ENCODE results near the gene UNK.

Gene UNK

DNA sequence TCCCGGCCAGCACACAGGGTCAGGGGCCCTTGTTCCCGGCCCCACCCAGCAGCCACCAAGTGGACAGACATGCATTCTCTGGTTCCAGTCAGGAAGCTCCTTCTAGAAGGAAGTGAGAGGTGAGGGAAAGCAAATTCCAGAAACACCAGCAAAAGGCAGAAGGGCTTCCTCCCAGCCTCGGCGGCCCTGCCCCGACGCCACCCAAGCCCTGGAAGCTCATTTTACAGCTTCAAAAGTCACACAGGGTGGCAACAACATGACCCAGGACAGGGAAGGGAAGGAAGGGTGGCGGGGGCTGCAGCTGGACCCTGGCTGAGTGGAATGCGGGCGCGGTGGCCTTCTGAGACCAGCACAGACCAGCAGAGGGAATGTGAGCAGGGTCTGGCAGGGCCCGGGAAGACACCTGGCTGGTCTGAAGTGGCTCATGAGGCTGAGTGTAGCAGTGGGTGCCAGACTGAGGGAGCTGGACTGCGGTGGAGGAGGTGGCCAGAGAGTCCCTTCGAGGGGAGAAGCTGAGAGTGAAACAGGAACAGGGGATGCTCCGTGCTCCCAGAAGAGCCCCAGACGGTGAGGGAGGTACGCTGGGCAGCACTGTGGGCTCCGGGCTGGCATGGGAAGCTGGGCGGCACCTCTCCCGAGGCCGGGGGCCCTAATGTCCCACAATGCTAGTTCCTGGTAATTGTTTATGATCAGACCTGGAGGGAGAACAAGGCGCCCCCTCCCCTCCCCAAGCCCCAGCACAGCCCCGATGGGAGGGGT is 61.5 kb downstream of the UNK start:
- TF ChIP-seq CTCF (IDR thresholded peaks at IDR 0.05; ENCODE audit: low read depth, low read length), result no peak
- no peak overlapping the region for H3K4me3 ChIP-seq (ENCODE audit: low read depth, low read length)

GRCh38 chr17:75846692-75847613 is 62.3 kb downstream of the UNK start:
- no peak overlapping the region for H3K4me3 ChIP-seq (ENCODE audit: low read depth, low read length)
- TF ChIP-seq CTCF (IDR thresholded peaks at IDR 0.05; ENCODE audit: low read depth, low read length), result no peak

DNA sequence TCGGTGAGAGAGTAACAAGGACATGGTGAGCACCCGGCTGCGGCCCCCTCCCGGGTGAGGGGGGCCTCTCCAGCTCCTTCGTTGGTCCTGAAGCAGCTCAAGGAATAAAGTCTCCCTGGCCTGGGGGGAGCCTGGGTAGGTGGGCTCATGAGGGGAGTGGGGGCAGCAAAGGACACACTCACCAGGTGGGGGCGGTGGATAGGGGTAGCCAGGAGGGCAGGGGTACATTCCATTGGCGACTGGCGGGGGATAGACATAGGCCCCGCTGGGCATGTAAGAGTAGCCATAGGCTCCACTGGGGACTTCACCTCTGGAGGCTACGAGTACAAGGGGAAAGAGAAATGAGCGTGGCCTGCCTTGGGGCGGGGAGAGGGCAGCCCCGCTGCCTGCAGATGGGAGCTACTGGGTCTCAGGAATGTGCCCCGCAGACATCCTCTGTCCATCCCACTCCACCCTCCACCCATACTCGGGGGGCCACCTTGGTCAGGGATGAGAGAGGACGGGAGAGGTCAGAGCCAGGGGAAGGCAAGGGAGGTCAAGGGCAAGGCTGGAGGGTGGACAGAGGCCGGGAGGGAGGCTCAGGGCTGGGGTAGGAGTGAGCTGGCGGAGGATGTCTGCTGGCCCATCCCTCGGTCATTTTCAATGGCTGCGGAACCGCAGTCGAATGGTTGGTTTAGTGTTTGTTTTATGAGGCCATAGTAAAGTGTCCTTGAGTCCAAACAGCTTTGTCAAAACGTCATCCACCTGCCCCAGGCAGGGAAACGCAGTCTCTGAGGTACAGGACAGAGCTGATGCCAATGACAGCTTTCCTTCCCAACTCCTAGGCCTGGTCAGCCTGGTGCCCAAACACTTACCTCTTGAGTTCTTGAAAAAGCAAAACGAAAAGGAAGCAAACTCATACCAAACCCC is 63.3 kb downstream of the UNK start:
- no peak for TF ChIP-seq CTCF (IDR thresholded peaks at IDR 0.05; ENCODE audit: low read depth, low read length)
- H3K4me3 ChIP-seq (ENCODE audit: low read depth, low read length), result no peak overlapping the region

GRCh38 chr17:75848523-75849278 is 64.1 kb downstream of the UNK start:
- TF ChIP-seq CTCF (IDR thresholded peaks at IDR 0.05; ENCODE audit: low read depth, low read length), result peak; percentile 72
- no peak overlapping the region for H3K4me3 ChIP-seq (ENCODE audit: low read depth, low read length)

- TF ChIP-seq CTCF (IDR thresholded peaks at IDR 0.05; ENCODE audit: low read depth, low read length), result no peak
Observed at GRCh38 chr17:75849279-75849646, 64.7 kb downstream of the UNK start.

DNA sequence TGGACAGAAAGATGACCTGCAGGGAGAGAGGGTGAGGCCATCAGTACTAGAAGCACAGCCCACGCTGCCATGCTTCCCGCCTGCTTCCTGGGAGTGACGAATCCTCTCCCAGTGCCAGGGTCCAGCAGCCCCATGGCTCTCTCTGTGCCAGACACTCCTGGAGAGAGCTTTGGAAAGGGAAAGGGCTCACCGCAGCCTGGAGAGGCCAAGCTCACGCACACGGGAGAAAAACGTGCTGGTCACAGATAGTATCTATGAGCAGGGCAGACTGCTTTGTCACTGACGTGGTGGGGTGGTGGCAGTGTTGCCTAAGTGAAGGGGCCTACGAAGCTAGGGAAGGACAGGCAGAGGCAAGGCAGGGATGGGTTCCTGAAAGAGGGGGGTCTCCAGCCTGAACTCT is 65.1 kb downstream of the UNK start:
- TF ChIP-seq CTCF (IDR thresholded peaks at IDR 0.05; ENCODE audit: low read depth, low read length), result no peak
- H3K4me3 ChIP-seq (ENCODE audit: low read depth, low read length), result no peak overlapping the region

More at GRCh38 chr17:75849279-75849646, 64.7 kb downstream of the UNK start:
- H3K4me3 ChIP-seq (ENCODE audit: low read depth, low read length), result no peak overlapping the region

Measured in WI38 (cell line).